GM23338 (cell line): ENCODE measurements around the gene SLC39A5. TPM values are rescaled to one million over a fixed set of nuclear protein-coding genes. Genes with fewer than 3 reads are reported as not detected.

Experiments used
- ATAC-seq: fragments of 200-7000 bp; cut with Tn5 transposase; 3 replicates; pipeline ENCODE4 v1.9.1; 2020
- DNase-seq: peaks from one replicate; pipeline ENCODE4 v3.0.0-alpha.2; 2015; ENCODE audit warnings: low spot score
- H2AFZ ChIP-seq: fragments of 200-600 bp; sonication (generic); 2 replicates; pipeline ENCODE4 v1.8.0; 2016; ENCODE audit warnings: antibody characterized with exemption, mild to moderate bottlenecking, moderate library complexity
- H3F3A ChIP-seq: fragments of 200-600 bp; sonication (generic); replicated peaks from 2 replicates; pipeline ENCODE4 v1.8.0; 2017; ENCODE audit warnings: antibody characterized with exemption, mixed run types, low read depth
- H3K27ac ChIP-seq: fragments of 200-600 bp; sonication (generic); 2 replicates; pipeline ENCODE4 v1.6.1; 2016; ENCODE audit warnings: low read depth
- H3K27me3 ChIP-seq: fragments of 200-600 bp; sonication (generic); 2 replicates; pipeline ENCODE4 v1.8.0; 2016; ENCODE audit warnings: mild to moderate bottlenecking, mixed run types, moderate library complexity; ENCODE audit not compliant: insufficient read depth
- H3K36me3 ChIP-seq: fragments of 200-600 bp; sonication (generic); 2 replicates; pipeline ENCODE4 v1.8.0; 2016; ENCODE audit warnings: mild to moderate bottlenecking; ENCODE audit not compliant: insufficient read depth
- H3K4me1 ChIP-seq: fragments of 200-600 bp; sonication (generic); 2 replicates; pipeline ENCODE4 v1.8.0; 2016; ENCODE audit warnings: mild to moderate bottlenecking, moderate library complexity; ENCODE audit not compliant: insufficient read depth
- H3K4me2 ChIP-seq: fragments of 200-600 bp; sonication (generic); 2 replicates; pipeline ENCODE4 v1.7.1; 2017; ENCODE audit warnings: mixed run types
- H3K4me3 ChIP-seq: fragments of 200-600 bp; sonication (generic); 2 replicates; pipeline ENCODE4 v1.6.1; 2016; ENCODE audit warnings: mixed run types
- H3K79me2 ChIP-seq: fragments of 200-600 bp; sonication (generic); replicated peaks from 2 replicates; pipeline ENCODE4 v1.8.0; 2017; ENCODE audit warnings: mild to moderate bottlenecking; ENCODE audit not compliant: insufficient read depth
- H3K9me2 ChIP-seq: fragments of 200-600 bp; sonication (generic); 2 replicates; pipeline ENCODE4 v1.8.0; 2017; ENCODE audit not compliant: insufficient read depth
- H4K20me1 ChIP-seq: fragments of 200-600 bp; sonication (generic); replicated peaks from 2 replicates; pipeline ENCODE4 v1.8.0; 2017; ENCODE audit warnings: mild to moderate bottlenecking; ENCODE audit not compliant: insufficient read depth
- H3K27ac Mint-ChIP-seq: 2 replicates; pipeline ENCODE4 v1.8.0; 2020; ENCODE audit warnings: inconsistent platforms, mild to moderate bottlenecking, moderate library complexity, mixed read lengths
- H3K27me3 Mint-ChIP-seq: 3 replicates; pipeline ENCODE4 v1.8.0; 2022; ENCODE audit warnings: low read depth, mild to moderate bottlenecking, moderate library complexity, mixed read lengths, inconsistent platforms; ENCODE audit not compliant: insufficient read depth, poor library complexity
- H3K36me3 Mint-ChIP-seq: 3 replicates; pipeline ENCODE4 v1.8.0; 2021; ENCODE audit warnings: low read depth, mild to moderate bottlenecking, inconsistent platforms, moderate library complexity, mixed read lengths
- H3K4me1 Mint-ChIP-seq: 3 replicates; pipeline ENCODE4 v1.8.0; 2020; ENCODE audit warnings: mild to moderate bottlenecking, inconsistent platforms, mixed read lengths
- H3K4me3 Mint-ChIP-seq: 3 replicates; pipeline ENCODE4 v1.8.0; 2021; ENCODE audit warnings: moderate library complexity, mild to moderate bottlenecking, inconsistent platforms, mixed read lengths
- H3K9me3 Mint-ChIP-seq: 3 replicates; pipeline ENCODE4 v1.8.0; 2020; ENCODE audit warnings: moderate library complexity, mild to moderate bottlenecking, inconsistent platforms, mixed read lengths
- CREB1 ChIP-seq: fragments of 250-450 bp; sonication (Bioruptor Pico); IDR thresholded peaks from 2 replicates; pipeline ENCODE4 v1.5.0; 2020; ENCODE audit warnings: low read depth, mild to moderate bottlenecking, moderate library complexity
- CTCF ChIP-seq, 2 experiments: fragments of 200-600 bp in 1 of 2; sonication (generic) in 1 of 2; conservative IDR thresholded peaks; 2 replicates each; pipeline versions ENCODE4 v1.5.1 to v1.6.1; 2016 to 2017; ENCODE audit warnings: antibody characterized with exemption in 2 of 2, low read depth in 2 of 2, mild to moderate bottlenecking in 2 of 2, moderate library complexity in 1 of 2
- ETS1 ChIP-seq: IDR thresholded peaks from 2 replicates; pipeline ENCODE4 v1.6.1; 2016; ENCODE audit warnings: antibody characterized with exemption
- EZH2 ChIP-seq: fragments of 200-600 bp; sonication (generic); IDR thresholded peaks from one replicate; pipeline ENCODE4 v1.8.0; 2017; ENCODE audit warnings: antibody characterized with exemption, mild to moderate bottlenecking, low read depth; ENCODE audit not compliant: unreplicated experiment
- EZH2phosphoT487 ChIP-seq: fragments of 200-600 bp; sonication (generic); IDR thresholded peaks from one replicate; pipeline ENCODE4 v1.8.1; 2018; ENCODE audit warnings: antibody characterized with exemption; ENCODE audit not compliant: unreplicated experiment
- JUNB ChIP-seq: IDR thresholded peaks from one replicate; pipeline ENCODE4 v1.6.1; 2016; ENCODE audit warnings: antibody characterized with exemption; ENCODE audit not compliant: unreplicated experiment
- NANOG ChIP-seq: IDR thresholded peaks from 2 replicates; pipeline ENCODE4 v1.6.1; 2016; ENCODE audit warnings: antibody characterized with exemption, borderline replicate concordance
- POLR2AphosphoS5 ChIP-seq: IDR thresholded peaks from 2 replicates; pipeline ENCODE4 v1.6.1; 2016; ENCODE audit warnings: antibody characterized with exemption, low read depth
- REST ChIP-seq: IDR thresholded peaks from one replicate; pipeline ENCODE4 v1.6.1; 2018; ENCODE audit warnings: antibody characterized with exemption; ENCODE audit not compliant: unreplicated experiment
- STAT1 ChIP-seq: IDR thresholded peaks from one replicate; pipeline ENCODE4 v1.6.1; 2016; ENCODE audit warnings: antibody characterized with exemption; ENCODE audit not compliant: unreplicated experiment
- ZNF114 ChIP-seq: fragments of 250-450 bp; sonication (Bioruptor Pico); IDR thresholded peaks from 2 replicates; pipeline ENCODE4 v1.5.0; 2020; ENCODE audit warnings: mild to moderate bottlenecking, moderate library complexity
- ZNF331 ChIP-seq: fragments of 250-450 bp; sonication (Bioruptor Pico); IDR thresholded peaks from 2 replicates; pipeline ENCODE4 v1.5.0; 2020; ENCODE audit warnings: low read depth, mild to moderate bottlenecking, moderate library complexity
- ZNF462 ChIP-seq: fragments of 250-450 bp; sonication (Bioruptor Pico); IDR thresholded peaks from 2 replicates; pipeline ENCODE4 v1.5.0; 2020; ENCODE audit warnings: mild to moderate bottlenecking, moderate library complexity
- polyA plus RNA-seq: library from polyadenylated mRNA; unstranded; fragments of >200 nt; fragmentation: Nextera tagmentation; extraction: Ambion mirVana; gene quantifications from 2 replicates; pipeline ENCODE4 v1.2.1, GENCODE V29; 2016
- total RNA-seq: library from RNA; depleted of rRNA; stranded (reverse); fragments of >200 nt; shearing (Covaris generic); gene quantifications from 2 replicates; pipeline ENCODE4 v1.2.3, GENCODE V29; 2014

The SLC39A5 gene
- total and polyA plus RNA-seq, 2 experiments from 2014 or later, result 0.29 to 0.59 TPM

GRCh38 chr12:56222531-56222895 is 7.3 kb upstream of the SLC39A5 start:
- Mint-ChIP-seq H3K4me1 (peaks cover 34% of the 10 kb centered on the region), H3K4me3 (peak overlapping the region; percentile 93), H3K27ac (peak overlapping the region; percentile 99), H3K27me3 (peaks cover 5% of the 10 kb centered on the region), H3K9me3 (peaks cover 3% of the 10 kb centered on the region; the same call in 1 of the 3 replicates), H3K36me3 (peaks cover 20% of the 10 kb centered on the region)
- Histone ChIP-seq H3K79me2 (peaks cover 37% of the 10 kb centered on the region), H2AFZ (no peak overlapping the region), H3K27ac (peak overlapping the region; percentile 98), H3K4me3 (peak overlapping the region; percentile 74), H3K27me3 (no peaks in the 10 kb centered on the region), H3K36me3 (0 out of 2 replicates have a peak, but pooled peaks cover 2% of the 10 kb centered on the region), H3K4me2 (peak overlapping the region; percentile 90), H4K20me1 (peaks cover 3% of the 10 kb centered on the region; the same call in 1 of the 2 replicates), H3K4me1 (peaks cover 30% of the 10 kb centered on the region), H3F3A (peaks cover 20% of the 10 kb centered on the region; the same call in 1 of the 2 replicates), H3K9me2 (no peaks in the 10 kb centered on the region)
- no peak for ATAC-seq
- DNase-seq, result no peak
- TF ChIP-seq POLR2AphosphoS5 (no peak), CTCF (conservative IDR thresholded peaks at IDR 0.05; ENCODE audit: low read depth in 2 of 2) (no peak), CREB1 (no peak), ZNF462 (CRISPR knock-in tag) (no peak), JUNB (no peak), EZH2phosphoT487 (no peak), ETS1 (no peak), ZNF114 (CRISPR knock-in tag) (no peak), STAT1 (no peak), EZH2 (no peak), ZNF331 (no peak), REST (no peak), NANOG (no peak)
